ENCODE data around the gene ARFRP1.
"Not testable (repeated sequence)": the region's sequence is repeated elsewhere in the genome, so short reads cannot be mapped to it uniquely, and the experiment has no call there.

ARFRP1 gene

GRCh38 chr20:63732118-63733095 lies 24.6 kb upstream of the ARFRP1 start:
- no peak for DNase-seq

GRCh38 chr20:63731410-63731809 lies 23.6 kb upstream of the ARFRP1 start:
- DNase-seq, result no peak

- DNase-seq, result not testable (repeated sequence)
These were observed 22.5 kb upstream of the ARFRP1 start for GRCh38 chr20:63730189-63730733.

GRCh38 chr20:63722967-63723622 lies 15.3 kb upstream of the ARFRP1 start:
- DNase-seq, result not testable (repeated sequence)

- no peak for DNase-seq
These were observed 11.2 kb upstream of the ARFRP1 start for GRCh38 chr20:63718996-63719395.

- no peak for DNase-seq
These were observed 7.1 kb upstream of the ARFRP1 start for GRCh38 chr20:63714858-63715257.

- no peak for DNase-seq
These were observed 4.4 kb upstream of the ARFRP1 start for GRCh38 chr20:63712191-63712590.

GRCh38 chr20:63711085-63711645 lies 3.4 kb upstream of the ARFRP1 start:
- DNase-seq, result no peak

- DNase-seq, result no peak
These were observed 1.4 kb upstream of the ARFRP1 start for GRCh38 chr20:63709149-63709527.

- no peak for DNase-seq
These were observed 749 bp upstream of the ARFRP1 start for GRCh38 chr20:63708301-63709148.

- peak; percentile 52 for DNase-seq
These were observed 771 bp downstream of the ARFRP1 start for GRCh38 chr20:63706852-63707557.

- DNase-seq, result no peak
These were observed 1.6 kb downstream of the ARFRP1 start for GRCh38 chr20:63706027-63706695.

- DNase-seq, result no peak
These were observed 2.3 kb downstream of the ARFRP1 start for GRCh38 chr20:63705232-63706026.

GRCh38 chr20:63704749-63705117 lies 3.0 kb downstream of the ARFRP1 start:
- no peak for DNase-seq

GRCh38 chr20:63703976-63704748 lies 3.6 kb downstream of the ARFRP1 start:
- no peak for DNase-seq

GRCh38 chr20:63703471-63703975 lies 4.3 kb downstream of the ARFRP1 start:
- DNase-seq, result no peak

- no peak for DNase-seq
These were observed 4.9 kb downstream of the ARFRP1 start for GRCh38 chr20:63702751-63703470.

- DNase-seq, result no peak
These were observed 5.6 kb downstream of the ARFRP1 start for GRCh38 chr20:63702036-63702665.
